HepG2 (cell line): ENCODE results near the gene FRMD1.

Experiments
- CTCF ChIP-seq: sonication (generic); formaldehyde crosslinking; IDR thresholded peaks from 2 replicates; pipeline ENCODE4 v1.5.0; 2020; ENCODE audit warnings: mild to moderate bottlenecking, missing genetic modification reagents, moderate library complexity
- SYNCRIP ChIP-seq: fragments of 200-400 bp; formaldehyde crosslinking; IDR thresholded peaks from 2 replicates; pipeline ENCODE4 v1.6.1; 2018; ENCODE audit warnings: mild to moderate bottlenecking, low read depth, low read length; ENCODE audit not compliant: insufficient read depth
- TCF7 ChIP-seq: sonication (generic); IDR thresholded peaks from 2 replicates; pipeline ENCODE4 v1.6.1; 2016; ENCODE audit warnings: antibody characterized with exemption, low read depth
- ZKSCAN1 ChIP-seq: fragments of 150-350 bp; IDR thresholded peaks from 2 replicates; pipeline ENCODE4 v1.6.1; 2014; ENCODE audit warnings: low read length
- ZNF180 ChIP-seq: sonication (generic); formaldehyde crosslinking; IDR thresholded peaks from 2 replicates; pipeline ENCODE4 v1.4.0; 2020; ENCODE audit warnings: low read depth, missing genetic modification reagents, borderline replicate concordance
- TF ChIP-seq, protein P1 (sequence below): sonication (generic); formaldehyde crosslinking; IDR thresholded peaks from 2 replicates; pipeline ENCODE4 v1.8.0; 2022; ENCODE audit warnings: mild to moderate bottlenecking, missing genetic modification reagents, borderline replicate concordance
- TF ChIP-seq, protein P2 (sequence below): sonication (generic); formaldehyde crosslinking; IDR thresholded peaks from 2 replicates; pipeline ENCODE4 v1.9.0; 2021; ENCODE audit warnings: missing genetic modification reagents, borderline replicate concordance
- TF ChIP-seq, protein P3 (sequence below): IDR thresholded peaks from 2 replicates; pipeline ENCODE4 v1.6.1; 2012; ENCODE audit warnings: inconsistent platforms

GRCh38 chr6:168073937-168074730, 4.9 kb downstream of the FRMD1 start:
- no peak for TF ChIP-seq SYNCRIP
- no peak for TF ChIP-seq CTCF (CRISPR knock-in tag)
- TF ChIP-seq, protein P1, sequence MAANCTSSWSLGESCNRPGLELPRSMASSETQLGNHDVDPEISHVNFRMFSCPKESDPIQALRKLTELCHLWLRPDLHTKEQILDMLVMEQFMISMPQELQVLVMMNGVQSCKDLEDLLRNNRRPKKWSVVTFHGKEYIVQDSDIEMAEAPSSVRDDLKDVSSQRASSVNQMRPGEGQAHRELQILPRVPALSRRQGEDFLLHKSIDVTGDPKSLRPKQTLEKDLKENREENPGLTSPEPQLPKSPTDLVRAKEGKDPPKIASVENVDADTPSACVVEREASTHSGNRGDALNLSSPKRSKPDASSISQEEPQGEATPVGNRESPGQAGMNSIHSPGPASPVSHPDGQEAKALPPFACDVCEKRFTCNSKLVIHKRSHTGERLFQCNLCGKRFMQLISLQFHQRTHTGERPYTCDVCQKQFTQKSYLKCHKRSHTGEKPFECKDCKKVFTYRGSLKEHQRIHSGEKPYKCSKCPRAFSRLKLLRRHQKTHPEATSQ, result no peak
- TF ChIP-seq ZNF180 (CRISPR knock-in tag), result no peak
- TF ChIP-seq, protein P2, sequence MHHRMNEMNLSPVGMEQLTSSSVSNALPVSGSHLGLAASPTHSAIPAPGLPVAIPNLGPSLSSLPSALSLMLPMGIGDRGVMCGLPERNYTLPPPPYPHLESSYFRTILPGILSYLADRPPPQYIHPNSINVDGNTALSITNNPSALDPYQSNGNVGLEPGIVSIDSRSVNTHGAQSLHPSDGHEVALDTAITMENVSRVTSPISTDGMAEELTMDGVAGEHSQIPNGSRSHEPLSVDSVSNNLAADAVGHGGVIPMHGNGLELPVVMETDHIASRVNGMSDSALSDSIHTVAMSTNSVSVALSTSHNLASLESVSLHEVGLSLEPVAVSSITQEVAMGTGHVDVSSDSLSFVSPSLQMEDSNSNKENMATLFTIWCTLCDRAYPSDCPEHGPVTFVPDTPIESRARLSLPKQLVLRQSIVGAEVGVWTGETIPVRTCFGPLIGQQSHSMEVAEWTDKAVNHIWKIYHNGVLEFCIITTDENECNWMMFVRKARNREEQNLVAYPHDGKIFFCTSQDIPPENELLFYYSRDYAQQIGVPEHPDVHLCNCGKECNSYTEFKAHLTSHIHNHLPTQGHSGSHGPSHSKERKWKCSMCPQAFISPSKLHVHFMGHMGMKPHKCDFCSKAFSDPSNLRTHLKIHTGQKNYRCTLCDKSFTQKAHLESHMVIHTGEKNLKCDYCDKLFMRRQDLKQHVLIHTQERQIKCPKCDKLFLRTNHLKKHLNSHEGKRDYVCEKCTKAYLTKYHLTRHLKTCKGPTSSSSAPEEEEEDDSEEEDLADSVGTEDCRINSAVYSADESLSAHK (CRISPR knock-in tag), result no peak
- TF ChIP-seq, protein P3, sequence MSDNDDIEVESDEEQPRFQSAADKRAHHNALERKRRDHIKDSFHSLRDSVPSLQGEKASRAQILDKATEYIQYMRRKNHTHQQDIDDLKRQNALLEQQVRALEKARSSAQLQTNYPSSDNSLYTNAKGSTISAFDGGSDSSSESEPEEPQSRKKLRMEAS, result no peak
- no peak for TF ChIP-seq ZKSCAN1
- no peak for TF ChIP-seq TCF7
